Measurements from ENCODE around the gene EPHX1.

DNA sequence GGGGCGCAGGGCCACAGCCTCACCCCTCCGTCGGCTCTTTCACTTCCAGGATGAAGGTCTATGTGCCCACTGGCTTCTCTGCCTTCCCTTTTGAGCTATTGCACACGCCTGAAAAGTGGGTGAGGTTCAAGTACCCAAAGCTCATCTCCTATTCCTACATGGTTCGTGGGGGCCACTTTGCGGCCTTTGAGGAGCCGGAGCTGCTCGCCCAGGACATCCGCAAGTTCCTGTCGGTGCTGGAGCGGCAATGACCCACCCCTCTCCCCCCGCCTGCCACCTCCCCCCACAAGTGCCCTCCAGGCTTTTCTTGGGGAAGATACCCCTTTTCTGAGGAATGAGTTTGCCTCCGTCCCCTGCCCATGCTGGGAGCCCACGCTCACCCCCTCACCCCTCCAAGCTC lies 35.2 kb downstream of the EPHX1 start:
- TF ChIP-seq, protein P1, sequence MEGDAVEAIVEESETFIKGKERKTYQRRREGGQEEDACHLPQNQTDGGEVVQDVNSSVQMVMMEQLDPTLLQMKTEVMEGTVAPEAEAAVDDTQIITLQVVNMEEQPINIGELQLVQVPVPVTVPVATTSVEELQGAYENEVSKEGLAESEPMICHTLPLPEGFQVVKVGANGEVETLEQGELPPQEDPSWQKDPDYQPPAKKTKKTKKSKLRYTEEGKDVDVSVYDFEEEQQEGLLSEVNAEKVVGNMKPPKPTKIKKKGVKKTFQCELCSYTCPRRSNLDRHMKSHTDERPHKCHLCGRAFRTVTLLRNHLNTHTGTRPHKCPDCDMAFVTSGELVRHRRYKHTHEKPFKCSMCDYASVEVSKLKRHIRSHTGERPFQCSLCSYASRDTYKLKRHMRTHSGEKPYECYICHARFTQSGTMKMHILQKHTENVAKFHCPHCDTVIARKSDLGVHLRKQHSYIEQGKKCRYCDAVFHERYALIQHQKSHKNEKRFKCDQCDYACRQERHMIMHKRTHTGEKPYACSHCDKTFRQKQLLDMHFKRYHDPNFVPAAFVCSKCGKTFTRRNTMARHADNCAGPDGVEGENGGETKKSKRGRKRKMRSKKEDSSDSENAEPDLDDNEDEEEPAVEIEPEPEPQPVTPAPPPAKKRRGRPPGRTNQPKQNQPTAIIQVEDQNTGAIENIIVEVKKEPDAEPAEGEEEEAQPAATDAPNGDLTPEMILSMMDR (IDR thresholded peaks at IDR 0.05), result no peak
- TF ChIP-seq POLR2A (IDR thresholded peaks at IDR 0.05) (no peak), EP300 (IDR thresholded peaks at IDR 0.05) (no peak)

Measured in ovary (tissue), 3 donors.